Measurements from ENCODE around the gene TRIM7.

DNA sequence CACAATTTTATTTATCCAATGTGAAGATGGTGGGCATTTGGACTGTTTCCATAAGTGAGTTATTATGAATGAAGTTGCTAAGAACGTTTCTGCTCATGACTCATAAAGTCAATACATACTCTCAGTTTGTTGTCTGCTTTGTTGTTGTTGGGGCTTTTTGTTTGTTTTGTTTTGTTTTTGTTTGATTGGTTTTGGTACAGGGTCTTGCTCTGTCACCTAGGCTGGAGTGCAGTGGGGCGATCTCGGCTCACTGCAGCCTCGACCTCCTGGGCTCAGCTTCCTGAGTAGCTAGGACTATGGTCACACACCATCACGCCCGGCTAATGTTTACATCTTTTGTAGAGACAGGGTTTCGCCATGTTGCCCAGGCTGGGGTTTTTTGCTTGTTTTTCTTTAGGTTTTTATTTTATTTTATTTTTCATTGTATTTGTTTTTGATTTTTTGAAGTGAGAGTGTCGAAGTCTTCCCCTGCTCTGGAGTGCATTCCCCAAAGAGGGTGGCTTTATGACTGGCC is 18.0 kb downstream of the TRIM7 start:
- TF ChIP-seq CTCF (IDR thresholded peaks at IDR 0.05) (no peak), POLR2A (IDR thresholded peaks at IDR 0.05) (no peak)

Data from esophagus squamous epithelium (tissue), 4 donors.